Subcutaneous adipose tissue (tissue), 4 donors: ENCODE results near the gene FRMPD4. TPM values are rescaled to one million over a fixed set of nuclear protein-coding genes. Genes with fewer than 3 reads are reported as not detected.

Experiments used
- CTCF ChIP-seq: fragments of 450-650 bp; IDR thresholded peaks from one replicate; pipeline ENCODE4 v1.5.1; 2016; ENCODE audit warnings: low read depth, mild to moderate bottlenecking, control low read depth, antibody characterized with exemption, moderate library complexity
- total RNA-seq, 4 donors: library from RNA; depleted of rRNA; stranded (reverse); fragments of >200 nt; gene quantifications; one replicate each; pipeline ENCODE4 v1.1.0, GENCODE V29; 2016

Gene FRMPD4
- total RNA-seq, 4 donors from 2014 or later: 0.17 to 0.44 (median 0.19) TPM; not detected in 1

- TF ChIP-seq CTCF: no peak
These were observed 283.6 kb downstream of the FRMPD4 start for GRCh38 chrX:12421918-12422317.

GRCh38 chrX:12423346-12423745 is 285.1 kb downstream of the FRMPD4 start:
- no peak for TF ChIP-seq CTCF

GRCh38 chrX:12425496-12425895 is 287.2 kb downstream of the FRMPD4 start:
- TF ChIP-seq CTCF: no peak

- no peak for TF ChIP-seq CTCF
These were observed 288.1 kb downstream of the FRMPD4 start for GRCh38 chrX:12426420-12426819.

GRCh38 chrX:12434493-12434892 is 296.2 kb downstream of the FRMPD4 start:
- TF ChIP-seq CTCF: no peak

- TF ChIP-seq CTCF: no peak
These were observed 301.1 kb downstream of the FRMPD4 start for GRCh38 chrX:12439416-12439815.

GRCh38 chrX:12440246-12440645 is 302.0 kb downstream of the FRMPD4 start:
- TF ChIP-seq CTCF: no peak
